NCI-H1417 (cell line): Measurements from ENCODE around the gene CSF3R.

Source experiments
- DNase-seq, 3 experiments: peaks; one replicate each; lab custom pipeline; 2025; lab: John Stamatoyannopoulos, UW

The CSF3R gene

DNA sequence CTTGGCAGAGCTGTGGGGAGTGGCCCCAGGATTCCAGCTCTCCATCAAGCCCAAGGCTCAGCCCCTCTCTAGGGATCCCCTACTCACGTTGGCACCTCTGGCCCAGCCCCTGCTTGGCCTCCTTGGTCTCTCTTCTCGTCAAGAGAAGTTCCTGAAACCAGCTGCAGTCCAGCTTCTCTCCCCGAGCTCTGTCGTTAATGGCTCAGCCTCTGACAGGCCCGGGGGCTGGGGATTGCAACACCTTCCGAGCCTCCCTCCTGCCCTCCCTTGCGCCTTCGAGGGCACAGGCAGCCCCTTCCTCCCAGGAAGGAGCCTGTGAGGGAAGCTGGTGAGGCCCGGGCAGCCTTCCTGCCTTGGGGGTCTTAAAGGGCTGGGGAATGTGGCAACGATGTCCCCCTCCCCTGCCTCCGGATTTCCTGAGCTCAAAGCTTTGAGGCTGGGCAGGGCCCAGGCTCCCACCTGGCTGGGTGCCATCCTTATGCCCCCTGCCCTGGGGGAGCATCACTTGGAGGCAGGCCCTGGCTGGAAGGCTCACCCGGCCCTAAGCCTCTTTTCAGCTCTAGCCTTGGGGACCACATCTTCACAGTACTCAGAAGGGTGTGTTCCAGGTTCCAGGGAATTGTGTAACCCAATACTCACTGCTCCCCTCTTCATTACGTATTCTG is at the start of gene CSF3R:
TSS of gene CSF3R (minus strand) at position 190 of the 665 bp plus-strand sequence. CDS start 3,417 bp downstream, outside the sequence.
- no peak for DNase-seq

- no peak for DNase-seq
These were observed 49.1 kb upstream of the CSF3R start for GRCh38 chr1:36531833-36532232.

GRCh38 chr1:36530791-36531190 is 48.1 kb upstream of the CSF3R start:
- DNase-seq: no peak

GRCh38 chr1:36530261-36530660 is 47.5 kb upstream of the CSF3R start:
- DNase-seq: no peak

DNA sequence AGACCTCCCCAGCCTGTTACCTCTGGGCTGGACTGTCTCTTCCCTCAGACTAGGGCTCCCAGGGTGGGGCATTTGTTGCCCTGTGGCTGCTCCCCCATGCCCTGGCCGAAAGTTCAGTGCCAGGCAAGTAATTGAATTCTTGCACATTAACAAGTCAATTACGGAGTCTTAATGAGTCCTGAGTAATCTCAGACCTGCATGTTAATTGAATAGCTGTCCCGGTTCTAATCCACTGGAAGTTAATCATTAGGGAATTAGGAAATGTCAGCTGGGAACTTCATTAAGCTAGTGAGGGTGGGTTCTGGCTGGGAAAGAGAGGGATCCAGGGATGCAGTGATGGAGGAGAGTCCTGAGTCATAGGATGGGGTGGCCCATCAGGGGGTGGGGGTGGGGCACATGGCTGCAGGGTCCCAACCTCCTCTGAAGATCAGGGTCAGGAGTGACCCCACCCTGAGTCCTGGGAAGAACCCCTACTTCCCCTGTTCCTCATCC is 47.1 kb upstream of the CSF3R start:
- no peak for DNase-seq

DNA sequence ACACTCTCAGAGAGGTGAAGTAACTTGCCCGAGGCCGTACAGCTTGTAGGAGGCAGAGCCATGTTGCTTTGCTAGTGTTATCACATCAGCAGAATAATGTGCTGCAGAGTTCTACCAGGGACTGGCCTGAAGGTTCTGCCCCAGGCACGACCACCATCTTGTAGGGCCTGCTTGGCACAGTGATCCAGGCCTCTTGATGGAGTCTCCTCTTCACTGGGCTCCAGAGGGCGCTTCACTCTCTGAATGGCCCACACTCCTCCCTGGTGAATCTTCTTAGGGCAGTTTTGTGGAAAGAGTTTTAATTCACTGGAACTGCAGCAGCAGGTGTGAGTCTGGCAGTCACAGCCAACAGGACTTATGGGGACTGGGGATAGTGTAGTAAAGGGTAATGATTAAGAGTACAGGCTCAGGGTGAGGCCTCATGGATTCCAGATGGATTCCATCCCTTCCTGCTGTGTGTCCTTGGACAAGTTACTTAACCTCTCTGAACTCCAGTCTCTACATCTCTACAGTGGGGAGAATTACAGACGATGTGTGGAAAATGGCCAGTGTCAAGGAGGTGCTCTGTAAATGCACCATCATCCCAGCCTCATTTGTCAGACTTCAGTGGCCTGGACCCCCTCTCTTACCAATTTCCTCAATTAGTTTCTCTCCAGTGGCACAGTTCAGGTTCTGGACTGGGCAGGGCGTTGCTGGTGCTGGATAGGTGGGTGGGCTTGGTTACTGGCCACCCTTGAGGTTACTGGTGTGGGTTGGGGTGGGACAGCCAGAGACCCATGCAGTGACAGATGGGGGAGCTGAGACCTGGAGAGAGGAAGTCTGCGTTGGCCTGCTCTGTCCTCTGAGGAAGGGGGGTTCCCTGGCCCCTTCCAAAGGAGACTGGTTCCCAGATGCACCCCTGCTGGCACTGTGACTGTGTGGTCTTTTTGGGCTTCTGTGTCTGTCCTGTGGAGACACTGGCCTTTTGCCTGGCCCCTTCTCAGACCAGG is 45.9 kb upstream of the CSF3R start:
- no peak for DNase-seq

- DNase-seq: no peak
These were observed 42.5 kb upstream of the CSF3R start for GRCh38 chr1:36525166-36525565.

GRCh38 chr1:36524359-36525062 is 41.8 kb upstream of the CSF3R start:
- no peak for DNase-seq

DNA sequence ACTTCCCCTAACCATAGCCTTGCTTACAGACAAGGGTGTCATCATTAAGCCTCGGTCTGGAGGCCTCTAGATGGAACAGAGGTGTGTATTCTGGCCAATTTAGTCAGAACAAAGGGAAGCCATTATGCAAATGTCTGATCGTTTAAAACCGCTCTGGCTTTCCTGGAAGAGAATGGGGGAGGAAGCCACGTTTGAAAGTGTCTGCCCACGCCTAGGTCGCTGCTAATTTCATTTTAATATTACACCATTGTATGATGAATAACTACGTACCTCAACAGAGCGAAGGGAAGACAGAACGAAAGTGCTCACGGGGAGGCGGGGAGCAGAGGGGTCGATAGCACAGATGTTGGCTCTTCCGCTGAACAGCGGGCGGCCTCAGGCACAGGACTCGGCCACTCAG is 41.1 kb upstream of the CSF3R start:
- DNase-seq: no peak

DNA sequence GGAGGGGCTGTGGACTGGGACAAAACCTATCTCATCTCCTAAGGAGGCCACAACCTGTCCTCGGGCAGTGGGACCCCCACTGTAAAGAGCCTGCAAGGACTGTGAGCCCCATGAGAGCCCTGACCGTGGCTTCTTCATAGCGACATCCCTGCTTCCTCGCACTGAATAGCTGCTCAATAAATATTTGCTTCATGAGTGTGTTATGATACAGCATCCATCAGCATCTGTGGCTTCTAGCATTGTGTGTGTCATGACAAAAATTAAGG is 40.5 kb upstream of the CSF3R start:
- DNase-seq: no peak

- DNase-seq: no peak
These were observed 39.9 kb upstream of the CSF3R start for GRCh38 chr1:36522461-36523229.

DNA sequence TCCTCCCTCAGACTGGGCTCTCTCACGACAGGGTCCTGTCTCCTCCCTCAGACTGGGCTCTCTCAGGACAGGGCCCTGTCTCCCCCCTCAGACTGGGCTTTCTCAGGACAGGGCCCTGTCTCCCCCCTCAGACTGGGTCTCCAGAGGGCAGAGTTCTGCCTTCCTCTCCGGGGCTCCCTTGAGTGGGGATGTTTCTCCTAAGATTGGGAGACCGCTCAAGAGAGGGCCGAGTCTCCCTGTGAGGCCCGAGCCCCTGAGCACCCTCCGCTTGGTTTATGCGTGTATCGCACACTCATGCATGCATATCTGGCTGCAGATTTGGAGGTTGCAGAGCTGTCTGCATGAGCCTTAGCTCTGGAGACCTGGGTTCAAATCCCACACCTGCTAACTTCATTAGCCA is 39.3 kb upstream of the CSF3R start:
- DNase-seq: no peak

- DNase-seq: peak; percentile 36 to 71 (median 59)
These were observed 38.2 kb upstream of the CSF3R start for GRCh38 chr1:36520771-36521420.

- DNase-seq: peak in 2 of 3 experiments; percentile 76 to 90
These were observed 37.3 kb upstream of the CSF3R start for GRCh38 chr1:36520056-36520455.

DNA sequence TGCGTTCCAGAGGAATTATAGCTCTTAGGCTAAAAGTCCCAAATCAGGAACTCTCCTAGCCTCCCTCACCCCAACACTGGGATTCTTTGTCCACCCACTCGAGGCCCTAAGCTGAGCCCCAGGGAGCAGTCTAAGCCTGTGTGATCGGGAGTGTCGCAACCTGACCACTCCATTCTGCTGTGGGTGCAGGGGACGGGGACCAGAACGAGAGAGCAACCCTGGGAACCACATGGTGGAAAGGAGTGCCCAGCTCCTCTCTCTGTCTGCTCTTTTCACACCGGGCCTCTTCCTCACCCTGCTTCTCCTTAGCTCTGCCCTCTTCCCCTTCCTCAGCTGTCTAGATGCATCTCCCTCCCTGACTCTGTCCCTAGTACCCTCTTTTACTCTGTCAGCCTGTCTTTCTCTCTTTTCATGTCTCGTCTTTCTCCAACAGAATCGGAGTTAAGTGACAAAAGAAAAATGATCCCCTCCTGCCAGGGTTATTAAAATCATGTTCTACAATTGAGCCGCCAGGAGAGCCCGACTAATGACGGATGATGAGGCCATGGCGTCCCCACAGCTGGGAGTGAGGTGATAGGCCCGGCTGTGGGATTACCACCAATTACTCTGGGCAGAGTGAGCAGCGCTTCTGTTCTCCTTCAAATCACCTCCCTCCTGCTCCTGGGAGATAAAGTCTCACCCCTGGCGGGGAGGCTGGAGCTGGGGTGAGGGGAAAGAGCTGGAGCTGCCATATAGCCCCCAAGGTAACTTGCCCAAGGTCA is 34.5 kb upstream of the CSF3R start:
- peak in 2 of 3 experiments; percentile 40 to 72 for DNase-seq

- peak; percentile 42 to 81 (median 64) for DNase-seq
These were observed 33.8 kb upstream of the CSF3R start for GRCh38 chr1:36516372-36517010.

DNA sequence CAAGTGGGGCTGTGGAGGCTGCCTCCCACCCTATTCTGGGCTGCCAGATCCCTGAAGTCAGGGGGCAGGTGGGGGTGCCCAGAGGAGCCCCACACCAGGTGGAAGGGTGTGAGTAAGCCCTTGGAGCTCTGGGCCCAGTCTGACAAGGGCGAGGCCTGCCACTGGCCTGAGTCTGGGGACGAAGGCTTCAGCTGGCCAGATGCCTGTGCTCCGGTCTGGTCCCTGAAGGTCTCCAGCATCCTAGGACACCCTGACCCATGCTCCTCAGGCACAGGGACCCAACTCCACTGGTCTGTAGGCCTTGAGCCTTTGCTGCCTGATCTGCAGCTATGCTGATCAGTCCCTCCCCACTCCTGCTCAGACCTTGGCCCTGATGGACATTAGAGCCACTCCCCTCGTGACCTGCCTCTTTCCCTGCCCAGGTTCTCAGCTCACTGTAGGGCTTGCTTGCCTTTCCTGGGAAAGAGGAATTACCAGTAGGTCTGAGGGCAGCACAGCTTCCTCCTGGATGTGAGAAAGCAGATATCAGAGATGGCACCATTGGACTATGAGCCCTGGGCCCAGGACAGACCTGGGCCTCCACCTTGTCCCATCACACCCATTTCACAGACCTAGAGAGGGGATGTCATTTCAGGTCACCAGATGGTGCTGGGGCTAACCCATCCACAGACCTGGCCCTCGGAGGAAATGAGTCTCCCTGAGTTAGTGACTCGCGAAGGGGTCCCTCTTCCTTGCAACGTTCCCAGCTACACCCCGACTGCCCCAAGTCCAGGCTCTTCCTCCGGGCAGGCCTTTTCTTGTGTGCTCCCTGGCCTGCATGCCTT is 32.8 kb upstream of the CSF3R start:
- no peak for DNase-seq

- no peak for DNase-seq
These were observed 31.8 kb upstream of the CSF3R start for GRCh38 chr1:36514501-36514900.
